Ovary (tissue), 7 donors: ENCODE data around the gene CCR5AS.

Experiments
- DNase-seq, 5 donors: peaks; one replicate each; pipeline ENCODE4 v3.0.0-alpha.2; 2019 to 2020
- H3K27ac ChIP-seq, 2 donors: fragments of 200-600 bp; one replicate each; pipeline versions ENCODE4 v1.5.1 to v1.8.0; 2019 to 2022
- H3K27me3 ChIP-seq: fragments of 200-600 bp; one replicate; pipeline ENCODE4 v1.8.0; 2022
- H3K36me3 ChIP-seq: fragments of 200-600 bp; sonication (generic); one replicate; pipeline ENCODE4 v1.5.1; 2019
- H3K4me1 ChIP-seq: one replicate; pipeline ENCODE4 v1.8.1; 2013; ENCODE audit warnings: mild to moderate bottlenecking, moderate library complexity; ENCODE audit not compliant: insufficient read depth
- H3K4me3 ChIP-seq: fragments of 200-600 bp; sonication (generic); one replicate; pipeline ENCODE4 v1.5.1; 2017
- H3K9me3 ChIP-seq, 2 donors: fragments of 200-600 bp in 1 of 2; sonication (generic) in 1 of 2; one replicate each; pipeline versions ENCODE4 v1.5.1 to v1.8.1; 2013 to 2019; ENCODE audit warnings: mild to moderate bottlenecking in 1 of 2, moderate library complexity in 1 of 2
- CTCF ChIP-seq, 3 donors: fragments of 450-650 bp in 2 of 3; fragments of 200-600 bp in 1 of 3; IDR thresholded peaks; one replicate each; pipeline versions ENCODE4 v1.5.1 to v1.8.0; 2016 to 2022; ENCODE audit warnings: antibody characterized with exemption in 3 of 3, mild to moderate bottlenecking in 1 of 3
- EP300 ChIP-seq: sonication (generic); formaldehyde crosslinking; IDR thresholded peaks from one replicate; pipeline ENCODE4 v1.6.1; 2017; ENCODE audit warnings: antibody characterized with exemption
- POLR2A ChIP-seq: fragments of 450-650 bp; IDR thresholded peaks from one replicate; pipeline ENCODE4 v1.6.1; 2017; ENCODE audit warnings: antibody characterized with exemption, mild to moderate bottlenecking, moderate library complexity
- WGBS, 3 donors: extraction: QIAGEN DNeasy Blood & Tissue Kit in 1 of 3; methylation state at CpG; one replicate each; pipeline versions ENCODE4 v1.1.5 to v1.1.7; 2013 to 2017; 5-methylcytosine and 5-hydroxymethylcytosine counted together
- intact Hi-C, 4 donors: fragments of 100-400 bp; cut with DNase I; formaldehyde crosslinking; loops; one replicate each; pipeline versions ENCODE4 v1.11.0 to v1.15.1; 2022 to 2023
- donor health status: DM: no; HTN: no; CAD: no; lungs with moderate emphysema.
- donor health status: DM: no; HTN: no; CAD: no.
- donor health status: Bipolar disorder and iron deficiency.
- donor health status: DM: no; HTN: no; CAD: no.
- donor health status: DM: yes; HTN: yes; CAD: no.

CCR5AS gene

GRCh38 chr3:46406788-46407611, at the start of gene CCR5AS, which contains the start of gene CCRL2:
TSS of gene CCR5AS (minus strand) at chr3:46407066.
TSS of gene CCRL2 (plus strand) at chr3:46407259. CDS start at chr3:46408080, 821 bp downstream.
- H3K4me3 ChIP-seq, result peak within 1 kb of the TSS; percentile 0
- DNase-seq, result peak in 1 of 5 donors; percentile 45

GRCh38 chr3:46456118-46456517, 49.3 kb upstream of the CCR5AS start:
- H3K27me3 ChIP-seq, result no peaks in the 10 kb centered on the region
- no peaks in the 10 kb centered on the region for H3K36me3 ChIP-seq
- intact Hi-C loops, result no loop called here
- H3K9me3 ChIP-seq, result no peaks in the 10 kb centered on the region
- no peak overlapping the region for H3K4me3 ChIP-seq
- WGBS, 3 donors, result 86 to 90% (median 88%) methylated on average over 14 of the region's 14 CpGs
- no peak overlapping the region for H3K27ac ChIP-seq
- no peak for DNase-seq
- H3K4me1 ChIP-seq, result no peaks in the 10 kb centered on the region
- no peak for TF ChIP-seq CTCF (IDR thresholded peaks at IDR 0.05)
- no peak for TF ChIP-seq EP300
- no peak for TF ChIP-seq POLR2A

More at GRCh38 chr3:46406788-46407611, at the start of gene CCR5AS, which contains the start of gene CCRL2:
- Histone ChIP-seq H3K27me3 (no peaks in the 10 kb centered on the region), H3K9me3 (no peaks in the 10 kb centered on the region), H3K4me1 (peaks cover 8% of the 10 kb centered on the region), H3K36me3 (no peaks in the 10 kb centered on the region), H3K27ac (peak within 1 kb of the TSS in 1 of 2 donors; percentile 6)
- intact Hi-C loops, result no loop called here
- 50 to 56% (median 51%) methylated on average over 20 of the region's 20 CpGs for WGBS, 3 donors
- TF ChIP-seq EP300 (no peak), POLR2A (no peak), CTCF (IDR thresholded peaks at IDR 0.05) (no peak)

GRCh38 chr3:46455231-46456115, 48.6 kb upstream of the CCR5AS start:
- Histone ChIP-seq H3K9me3 (no peaks in the 10 kb centered on the region), H3K4me3 (no peak overlapping the region), H3K4me1 (no peaks in the 10 kb centered on the region), H3K36me3 (no peaks in the 10 kb centered on the region), H3K27me3 (no peaks in the 10 kb centered on the region), H3K27ac (no peak overlapping the region)
- 75 to 82% (median 76%) methylated on average over 21 of the region's 21 CpGs for WGBS, 3 donors
- DNase-seq, result no peak
- TF ChIP-seq CTCF (IDR thresholded peaks at IDR 0.05) (no peak), EP300 (no peak), POLR2A (no peak)
- intact Hi-C loops, result no loop called here

GRCh38 chr3:46454606-46455005, 47.7 kb upstream of the CCR5AS start:
- no peaks in the 10 kb centered on the region for H3K36me3 ChIP-seq
- intact Hi-C loops, result no loop called here
- no peaks in the 10 kb centered on the region for H3K4me1 ChIP-seq
- H3K9me3 ChIP-seq, result no peaks in the 10 kb centered on the region
- no peak for DNase-seq
- H3K27me3 ChIP-seq, result no peaks in the 10 kb centered on the region
- H3K4me3 ChIP-seq, result no peak overlapping the region
- TF ChIP-seq POLR2A (no peak), CTCF (IDR thresholded peaks at IDR 0.05) (no peak), EP300 (no peak)
- no peak overlapping the region for H3K27ac ChIP-seq
- WGBS, 3 donors, result 65 to 78% (median 73%) methylated on average over 7 of the region's 7 CpGs
